ENCODE data around the gene RNF11. TPM values are rescaled to one million over a fixed set of nuclear protein-coding genes. Genes with fewer than 3 reads are reported as not detected.

RNF11 gene
- total and polyA plus RNA-seq, 11 donors: 42.4 to 143 (median 107) TPM

- Histone ChIP-seq H3K36me3 (peaks cover 0 to 40% (median 23%) of the 10 kb centered on the region in 9 donors), H3K4me1 (peaks cover 14 to 82% (median 46%) of the 10 kb centered on the region in 12 donors), H3K27ac (peak overlapping the region in 6 of 12 donors; percentile 16 to 43 (median 22)), H3K27me3 (no peaks in the 10 kb centered on the region), H3K4me3 (no peak overlapping the region), H3K9me3 (no peaks in the 10 kb centered on the region)
- intact Hi-C loops (cut with DNase I): no loop called here
- ATAC-seq (peak in 3 of 4 donors; percentile 38 to 63 (median 59)), DNase-seq (no peak)
- whole genome bisulfite sequencing, 4 donors: 45 to 56% (median 50%) methylated on average over 2 of the region's 2 CpGs
- no peak for TF ChIP-seq CTCF (IDR thresholded peaks at IDR 0.05)
- no peak for TF ChIP-seq POLR2A (IDR thresholded peaks at IDR 0.05)
Measured at GRCh38 chr1:51268634-51269033, 32.6 kb downstream of the RNF11 start.

- Histone ChIP-seq H3K27me3 (no peaks in the 10 kb centered on the region), H3K9me3 (no peaks in the 10 kb centered on the region), H3K4me3 (no peak overlapping the region), H3K27ac (no peak overlapping the region), H3K4me1 (peaks cover 6 to 61% (median 29%) of the 10 kb centered on the region in 12 donors), H3K36me3 (peaks cover 0 to 52% (median 31%) of the 10 kb centered on the region in 9 donors)
- TF ChIP-seq POLR2A (IDR thresholded peaks at IDR 0.05): no peak
- TF ChIP-seq CTCF (IDR thresholded peaks at IDR 0.05): no peak
- ATAC-seq: no peak
- intact Hi-C loops (cut with DNase I): no loop called here
- no peak for DNase-seq
Measured at GRCh38 chr1:51270751-51271150, 34.7 kb downstream of the RNF11 start.

- TF ChIP-seq CTCF (IDR thresholded peaks at IDR 0.05) (no peak), POLR2A (IDR thresholded peaks at IDR 0.05) (no peak)
- Histone ChIP-seq H3K27ac (no peak overlapping the region), H3K36me3 (peaks cover 0 to 61% (median 41%) of the 10 kb centered on the region in 9 donors), H3K9me3 (no peaks in the 10 kb centered on the region), H3K27me3 (no peaks in the 10 kb centered on the region), H3K4me1 (peaks cover 3 to 42% (median 16%) of the 10 kb centered on the region in 12 donors), H3K4me3 (no peak overlapping the region)
- intact Hi-C loops (cut with DNase I): no loop called here
- DNase-seq: no peak
- ATAC-seq: no peak
Measured at GRCh38 chr1:51272916-51273315, 36.8 kb downstream of the RNF11 start.

- DNase-seq (no peak), ATAC-seq (no peak)
- no peak for TF ChIP-seq CTCF (IDR thresholded peaks at IDR 0.05)
- TF ChIP-seq POLR2A (IDR thresholded peaks at IDR 0.05): no peak
- H3K4me3 ChIP-seq: no peak overlapping the region
- H3K27me3 ChIP-seq: no peaks in the 10 kb centered on the region
- 94 to 98% (median 97%) methylated on average over 6 of the region's 6 CpGs for WGBS, 4 donors
- intact Hi-C loops (cut with DNase I): no loop called here
- H3K9me3 ChIP-seq: no peaks in the 10 kb centered on the region
- H3K27ac ChIP-seq: no peak overlapping the region
- peaks cover 0 to 25% (median 0%) of the 10 kb centered on the region in 12 donors for H3K4me1 ChIP-seq
- H3K36me3 ChIP-seq: peaks cover 0 to 63% (median 41%) of the 10 kb centered on the region in 9 donors
Measured at GRCh38 chr1:51274676-51275075, 38.6 kb downstream of the RNF11 start.

All from heart left ventricle (tissue), 16 donors.